Measurements from ENCODE around the gene LRRC8A.
"Not testable (repeated sequence)": the region's sequence is repeated elsewhere in the genome, so short reads cannot be mapped to it uniquely, and the experiment has no call there.

Gene LRRC8A

DNA sequence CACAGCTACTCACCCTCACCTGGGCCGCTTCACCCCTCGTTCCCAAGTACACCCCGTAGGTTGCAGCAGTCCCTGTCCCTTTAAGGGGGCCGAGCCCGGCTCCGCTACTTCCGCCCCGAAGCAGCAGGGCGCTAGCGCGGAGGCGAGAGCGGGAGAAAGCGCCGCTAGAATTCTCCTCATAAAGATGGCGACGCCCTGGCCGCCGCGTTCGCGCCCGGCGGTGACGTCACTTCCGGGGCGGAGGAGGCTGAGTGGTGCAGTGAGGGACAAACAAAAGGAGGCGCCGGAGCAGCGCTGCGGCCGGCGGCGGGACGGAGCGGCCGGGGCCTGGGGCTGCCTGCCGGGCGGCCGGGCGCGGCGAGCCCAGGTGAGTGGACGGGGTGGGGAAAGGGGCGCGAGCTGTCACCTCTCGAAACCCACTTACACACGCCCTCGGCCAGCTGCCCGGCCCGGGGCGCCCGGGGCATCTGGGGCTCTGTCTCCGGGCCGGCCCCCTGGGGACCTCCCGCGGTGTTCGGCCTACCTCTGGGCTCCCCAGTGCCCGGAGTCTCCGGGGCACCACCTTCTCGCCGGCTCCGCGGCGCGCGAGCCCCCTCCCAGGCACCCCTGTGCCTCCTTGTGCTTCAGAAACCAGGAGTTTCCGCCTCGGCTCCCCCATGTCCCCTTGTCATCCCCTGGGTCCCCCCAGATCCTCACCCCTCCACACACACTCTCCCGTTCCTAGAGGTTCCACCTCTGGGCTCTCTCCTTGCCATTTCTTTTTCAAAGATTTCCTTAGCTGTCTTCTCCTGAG lies at the start of gene LRRC8A, which contains the start of gene KYAT1:
Gene LRRC8A, plus strand, starts transcription at position 250 of the 793 bp plus-strand sequence. CDS start 25,032 bp downstream, outside the sequence.
Gene KYAT1, minus strand, starts transcription at position 67 of the 793 bp plus-strand sequence. CDS start 36,545 bp downstream, outside the sequence.
- peak; percentile 76 for FAIRE-seq

DNA sequence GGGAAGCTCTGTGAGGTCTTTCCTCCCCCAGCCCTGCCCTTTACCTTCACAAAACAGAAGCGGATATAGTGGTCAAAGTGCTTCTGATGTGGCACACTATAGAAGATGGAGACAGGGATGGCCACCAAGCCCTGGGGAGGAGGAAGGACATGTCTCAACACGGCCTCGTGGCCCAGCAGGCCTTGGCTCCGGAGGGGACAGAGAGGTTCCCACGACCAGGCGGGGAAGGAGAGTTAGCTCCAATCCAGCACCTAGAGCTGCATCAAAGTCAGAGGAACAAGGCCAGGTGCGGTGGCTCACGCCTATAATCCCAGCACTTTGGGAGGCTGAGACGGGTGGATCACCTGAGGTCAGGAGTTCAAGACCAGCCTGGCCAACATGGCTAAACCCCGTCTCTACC lies 48.2 kb upstream of the LRRC8A start:
- FAIRE-seq, result no peak

DNA sequence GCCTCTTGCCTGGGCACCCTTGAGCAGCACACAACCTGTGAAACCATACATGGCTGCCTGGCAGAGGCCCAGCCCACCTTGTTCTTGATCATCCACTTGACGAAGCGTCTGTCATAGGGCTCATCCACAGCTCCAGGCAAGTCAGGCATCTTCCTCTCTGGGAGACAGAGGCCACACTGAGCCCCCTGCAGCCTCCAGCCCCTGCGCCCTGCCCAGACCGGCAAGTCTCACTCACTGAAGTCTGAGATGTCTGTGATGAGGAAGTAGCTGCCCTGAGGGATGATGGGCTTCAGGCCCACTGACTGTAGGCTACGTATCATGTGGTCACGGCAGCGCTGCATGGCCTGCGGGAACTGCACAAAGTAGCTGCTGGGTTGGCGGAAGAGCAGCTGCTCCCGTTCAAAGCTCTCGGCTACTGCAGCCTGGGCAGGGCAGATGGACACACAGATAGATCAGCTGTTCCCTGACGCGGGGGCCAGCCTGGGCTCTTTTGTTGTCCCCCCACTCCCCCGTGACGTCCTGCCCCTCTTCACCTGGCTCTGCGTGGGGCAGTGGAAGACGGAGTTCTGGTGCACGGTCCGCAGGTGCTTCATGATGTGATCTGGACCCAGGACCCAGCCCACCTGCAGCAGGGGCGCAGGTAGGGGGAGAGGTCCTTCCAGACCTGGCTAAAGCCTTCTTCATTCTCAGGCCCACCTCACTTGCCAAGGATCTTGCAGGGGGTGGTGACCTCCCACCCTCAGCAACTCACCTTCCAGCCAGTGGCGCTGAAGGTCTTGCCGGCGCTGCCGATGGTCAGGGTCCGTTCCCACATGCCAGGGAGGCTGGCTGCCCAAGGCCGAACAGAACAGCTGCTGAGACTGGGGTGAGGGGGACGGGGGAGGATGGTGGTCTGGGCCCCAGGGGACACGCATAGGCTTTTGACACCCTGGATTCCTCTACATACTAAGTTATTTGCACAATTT lies 46.4 kb upstream of the LRRC8A start:
- FAIRE-seq, result no peak

DNA sequence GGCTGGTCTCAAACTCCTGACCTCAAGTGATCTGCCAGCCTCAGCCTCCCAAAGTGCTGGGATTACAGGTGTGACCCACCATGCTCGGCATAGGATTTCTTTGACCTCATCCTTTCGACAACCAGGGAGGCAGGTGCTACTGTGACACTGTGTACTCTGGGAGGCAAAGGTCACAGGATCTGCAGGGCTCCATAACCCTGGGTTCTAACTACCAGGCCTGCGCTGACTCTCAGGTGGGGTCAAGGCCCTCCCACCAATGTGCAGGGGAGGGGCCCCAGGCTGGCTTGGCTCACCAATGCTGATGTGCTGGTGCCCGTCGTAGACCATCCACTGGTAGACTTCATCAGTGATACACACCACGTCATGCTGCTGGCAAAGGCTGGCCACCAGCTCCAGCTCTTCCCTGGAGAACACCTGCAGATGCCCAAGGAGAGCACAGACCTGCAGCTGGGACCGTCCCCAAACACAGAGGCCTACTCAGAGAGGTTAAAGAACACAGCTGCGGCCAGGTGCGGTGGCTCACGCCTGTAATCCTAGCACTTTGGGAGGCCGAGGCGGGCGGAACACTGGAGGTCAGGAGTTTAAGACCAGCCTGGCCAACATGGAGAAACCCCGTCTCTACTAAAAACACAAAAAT lies 45.3 kb upstream of the LRRC8A start:
- no peak for FAIRE-seq

DNA sequence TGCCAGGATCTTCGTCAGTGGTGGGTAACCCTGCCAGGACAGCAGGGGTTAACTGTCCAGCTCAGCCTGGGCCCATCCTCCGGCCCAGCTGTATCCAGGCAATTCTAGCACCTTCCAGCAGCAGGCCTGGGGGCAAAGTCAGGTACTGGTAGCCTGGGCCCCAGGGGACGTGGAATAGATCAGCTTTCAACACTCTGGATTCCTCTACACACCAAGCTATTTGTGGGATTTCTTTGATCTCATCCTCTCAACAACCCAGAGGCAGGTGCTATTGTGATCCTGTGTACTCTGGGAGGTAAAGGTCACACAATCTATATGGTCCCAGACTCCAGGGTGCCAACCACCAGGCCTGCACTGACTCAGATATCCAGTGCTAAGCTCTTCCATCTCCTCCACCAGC lies 43.6 kb upstream of the LRRC8A start:
- no peak for FAIRE-seq

DNA sequence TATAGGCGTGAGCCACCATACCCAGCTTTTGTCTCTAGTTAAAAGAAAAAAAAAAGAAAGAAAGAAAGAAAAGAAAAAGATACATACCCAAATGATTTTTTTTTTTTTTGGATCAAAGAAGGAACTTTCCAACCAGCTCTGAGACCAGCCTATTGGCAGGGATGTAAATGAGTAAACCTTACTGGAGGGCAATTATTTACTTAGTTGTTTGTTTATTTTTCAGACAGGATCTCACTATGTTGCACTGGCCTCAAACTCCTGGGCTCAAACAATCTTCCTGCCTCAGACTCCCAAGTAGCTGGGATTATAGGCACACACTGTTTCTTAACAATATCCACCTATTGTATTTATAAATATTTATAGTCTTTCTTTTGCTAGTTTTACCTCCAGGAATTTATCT lies 41.4 kb upstream of the LRRC8A start:
- no peak for FAIRE-seq

DNA sequence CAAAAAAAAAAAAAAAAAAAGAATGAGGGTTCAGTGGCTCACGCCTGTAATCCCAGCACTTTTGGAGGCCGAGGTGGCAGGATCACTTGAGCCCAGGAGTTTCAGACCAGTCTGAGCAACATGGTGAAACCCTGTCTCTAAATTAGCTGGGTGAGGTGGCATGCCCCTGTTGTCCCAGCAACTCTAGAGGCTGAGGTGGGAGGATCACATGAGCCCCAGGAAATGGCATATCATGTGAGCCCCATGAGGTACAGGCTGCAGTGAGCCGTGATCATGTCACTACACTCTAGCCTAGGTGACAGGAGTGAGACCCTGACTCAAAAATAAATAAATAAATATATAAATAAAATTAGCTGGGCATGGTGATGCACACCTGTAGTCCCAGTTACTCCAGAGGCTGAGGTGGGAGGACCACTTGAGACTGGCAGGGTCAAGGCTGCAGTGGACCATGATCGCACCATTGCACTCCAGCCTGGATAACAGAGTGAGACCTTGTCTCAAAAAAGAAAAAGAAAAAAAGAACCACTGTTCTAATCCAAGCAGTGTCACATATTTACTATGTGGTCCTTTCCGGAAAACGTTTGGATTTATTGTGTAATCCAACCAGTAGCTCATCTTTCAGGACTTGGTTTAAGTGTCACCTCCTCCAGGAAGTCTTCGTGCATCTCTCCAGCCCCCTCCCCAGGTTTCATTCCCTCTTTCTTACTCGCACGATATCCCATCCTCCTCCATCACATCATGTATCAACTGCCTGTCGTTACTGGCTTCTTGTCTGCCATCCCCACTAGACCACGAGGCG lies 40.0 kb upstream of the LRRC8A start:
- no peak for FAIRE-seq

DNA sequence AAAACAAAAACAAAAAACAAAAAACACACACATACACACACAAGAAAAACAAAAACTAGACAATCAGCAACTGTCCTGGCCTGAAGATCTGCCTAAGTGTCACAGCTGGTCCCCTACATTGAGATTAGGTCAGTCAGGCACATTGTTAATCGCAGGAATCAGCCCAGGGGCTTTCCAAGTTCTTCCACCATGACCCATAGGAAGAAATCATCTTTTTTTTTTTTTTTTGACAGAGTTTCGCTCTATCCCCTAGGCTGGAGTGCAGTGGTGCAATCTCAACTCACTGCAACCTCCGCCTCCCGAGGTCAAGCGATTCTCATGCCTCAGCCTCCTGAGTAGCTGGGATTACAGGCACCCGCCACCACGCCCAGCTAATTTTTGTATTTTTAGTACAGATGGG lies 38.8 kb upstream of the LRRC8A start:
- FAIRE-seq, result not testable (repeated sequence)

DNA sequence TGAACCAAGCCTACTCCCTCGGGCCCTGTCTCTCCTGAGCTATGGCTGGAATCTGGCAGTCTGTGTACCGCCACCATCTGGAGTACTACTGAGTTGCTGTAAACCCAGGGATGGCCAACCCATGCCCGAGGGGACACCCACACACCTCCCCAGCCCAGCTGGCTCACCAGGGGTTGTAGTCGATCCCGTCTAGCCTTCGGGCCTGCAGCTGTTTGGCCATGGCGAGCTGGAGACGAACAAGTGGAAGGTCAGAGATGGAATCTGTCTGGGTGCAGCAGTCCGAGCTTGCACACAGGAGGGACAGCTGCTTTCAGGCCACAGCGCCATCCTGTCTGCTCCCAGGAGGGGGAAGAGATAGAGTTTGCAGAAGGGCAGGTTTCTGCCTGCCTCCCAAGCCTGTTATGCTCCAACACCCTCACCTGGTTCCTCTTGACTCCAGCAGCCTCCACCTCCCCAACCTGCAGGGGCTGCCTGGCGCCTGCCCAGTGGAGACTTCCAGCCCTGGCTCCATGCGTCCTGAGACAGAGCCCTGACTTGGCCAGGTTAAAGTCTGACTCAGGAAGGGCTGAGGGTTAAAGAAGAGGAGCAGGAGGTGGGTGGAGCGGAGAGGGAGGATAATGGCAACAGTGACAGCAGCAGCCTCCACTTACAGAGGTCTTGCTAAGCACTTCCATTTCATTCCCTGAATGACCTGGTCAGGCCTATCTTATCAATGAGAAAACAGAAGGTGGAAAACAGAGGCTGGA lies 36.6 kb upstream of the LRRC8A start:
- FAIRE-seq, result no peak

DNA sequence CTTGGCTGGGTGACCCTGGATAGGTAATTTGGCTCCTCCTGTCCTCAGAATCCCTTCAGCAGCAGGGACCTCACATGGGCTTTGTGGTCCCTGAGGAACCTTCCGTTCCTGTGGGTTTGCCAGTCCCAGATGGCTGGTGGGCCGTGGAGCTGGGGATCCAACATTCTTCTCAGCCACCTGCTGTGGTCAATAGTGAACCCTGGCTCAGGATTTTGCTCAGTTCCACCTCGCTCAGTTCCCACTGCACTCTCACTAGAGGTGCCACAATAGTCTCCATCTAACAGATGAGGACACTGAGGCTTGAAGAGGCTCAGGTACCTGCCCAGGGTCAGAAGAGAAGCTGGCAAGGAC lies 35.3 kb upstream of the LRRC8A start:
- no peak for FAIRE-seq

DNA sequence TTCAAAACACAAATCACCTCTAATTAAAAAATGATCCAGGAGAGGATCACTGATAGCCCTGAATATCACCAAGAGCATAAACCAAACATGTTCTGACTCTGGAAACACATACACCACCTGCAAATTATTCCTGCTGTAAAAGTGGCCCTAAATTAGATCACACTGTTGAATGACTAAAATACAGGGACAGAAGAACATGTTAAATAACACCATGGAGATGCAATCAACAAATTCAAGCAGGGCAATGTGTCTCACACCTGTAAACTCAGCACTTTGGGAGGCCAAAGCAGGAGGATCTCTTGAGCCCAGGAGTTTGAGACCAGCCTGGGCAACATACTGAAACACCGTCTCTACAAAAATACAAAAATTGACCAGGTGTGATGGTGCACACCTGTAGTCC lies 34.1 kb upstream of the LRRC8A start:
- FAIRE-seq, result no peak

DNA sequence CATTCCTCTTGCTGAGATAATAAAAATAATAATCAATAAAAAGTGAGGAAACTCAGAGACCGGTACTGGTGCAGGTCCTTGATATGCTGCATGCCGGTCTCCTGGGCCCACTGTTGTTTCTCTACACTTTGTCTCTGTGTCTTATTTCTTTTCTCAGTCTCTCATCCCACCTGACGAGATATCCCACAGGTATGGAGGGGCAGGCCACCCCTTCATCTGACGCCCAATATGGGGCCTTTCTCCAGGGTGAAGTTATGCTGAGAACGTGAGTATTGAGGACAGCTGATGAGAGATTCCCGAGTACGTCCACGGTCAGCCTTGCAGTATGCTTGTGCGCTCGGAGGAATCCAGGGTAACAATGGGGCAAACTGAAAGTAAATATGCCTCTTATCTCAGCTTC lies 30.9 kb upstream of the LRRC8A start:
- FAIRE-seq, result not testable (repeated sequence)

DNA sequence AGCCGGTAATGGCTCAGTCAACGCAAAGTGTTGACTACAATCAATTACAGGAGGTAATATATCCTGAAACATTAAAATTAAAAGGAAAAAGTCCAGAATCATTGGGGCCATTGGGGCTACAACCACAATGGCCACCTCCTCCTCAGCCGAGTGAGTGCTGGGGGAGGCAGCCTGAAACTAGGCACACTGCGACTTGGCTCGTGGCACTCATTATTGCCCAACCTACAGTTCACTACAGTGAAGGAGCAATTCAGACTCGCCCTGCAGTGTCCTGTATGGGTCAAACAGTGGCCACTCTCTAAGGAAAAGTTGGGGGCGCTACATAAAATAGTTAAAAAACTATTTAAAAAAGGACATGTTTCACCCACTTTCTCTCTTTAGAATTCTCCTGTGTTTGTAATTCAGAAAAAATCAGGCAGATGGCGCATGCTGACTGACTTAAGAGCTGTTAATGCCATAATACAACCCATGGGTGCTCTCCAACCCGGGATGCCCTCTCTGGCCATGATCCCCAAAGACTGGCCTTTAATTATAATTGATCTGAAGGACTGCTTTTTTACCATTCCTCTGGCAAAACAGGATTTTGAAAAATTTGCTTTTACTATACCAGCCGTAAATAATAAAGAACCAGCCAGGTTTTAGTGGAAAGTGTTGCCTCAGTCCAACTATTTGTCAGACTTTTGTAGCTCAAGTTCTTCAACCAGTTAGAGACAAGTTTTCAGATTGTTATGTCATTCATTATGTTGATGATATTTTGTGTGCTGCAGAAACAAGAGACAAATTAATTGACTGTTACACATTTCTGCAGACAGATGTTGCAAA lies 29.9 kb upstream of the LRRC8A start:
- peak; percentile 29 for FAIRE-seq

DNA sequence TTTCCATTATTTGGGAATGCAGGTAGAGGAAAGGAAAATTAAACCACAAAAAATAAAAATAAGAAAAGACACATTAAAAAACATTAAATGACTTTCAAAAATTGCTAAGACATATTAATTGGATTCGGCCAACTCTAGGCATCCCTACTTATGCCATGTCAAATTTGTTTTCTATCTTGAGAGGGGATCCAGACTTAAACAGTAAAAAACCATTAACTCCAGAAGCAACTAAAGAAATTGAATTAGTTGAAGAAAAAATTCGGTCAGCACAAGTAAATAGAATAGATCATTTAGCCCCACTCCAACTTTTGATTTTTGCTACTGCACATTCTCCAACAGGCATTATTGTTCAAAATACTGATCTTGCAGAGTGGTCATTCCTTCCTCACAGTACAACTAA lies 29.3 kb upstream of the LRRC8A start:
- not testable (repeated sequence) for FAIRE-seq

DNA sequence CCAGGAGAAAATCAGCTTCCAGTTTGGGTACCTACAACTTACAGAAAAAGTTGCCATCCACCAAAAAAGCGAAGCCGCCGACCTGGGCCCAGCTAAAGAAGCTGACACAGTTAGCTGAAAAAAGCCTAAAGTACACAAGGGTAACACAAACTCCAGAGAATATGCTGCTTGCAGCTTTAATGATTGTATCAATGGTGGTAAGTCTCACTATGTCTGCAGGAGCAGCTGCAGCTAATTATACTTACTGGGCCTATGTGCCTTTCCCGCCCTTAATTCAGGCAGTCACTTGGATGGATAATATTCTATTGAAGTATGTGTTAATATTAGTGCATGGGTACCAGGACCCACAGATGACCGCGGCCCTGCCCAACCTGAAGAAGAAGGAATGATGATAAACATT lies 27.5 kb upstream of the LRRC8A start:
- FAIRE-seq, result not testable (repeated sequence)

DNA sequence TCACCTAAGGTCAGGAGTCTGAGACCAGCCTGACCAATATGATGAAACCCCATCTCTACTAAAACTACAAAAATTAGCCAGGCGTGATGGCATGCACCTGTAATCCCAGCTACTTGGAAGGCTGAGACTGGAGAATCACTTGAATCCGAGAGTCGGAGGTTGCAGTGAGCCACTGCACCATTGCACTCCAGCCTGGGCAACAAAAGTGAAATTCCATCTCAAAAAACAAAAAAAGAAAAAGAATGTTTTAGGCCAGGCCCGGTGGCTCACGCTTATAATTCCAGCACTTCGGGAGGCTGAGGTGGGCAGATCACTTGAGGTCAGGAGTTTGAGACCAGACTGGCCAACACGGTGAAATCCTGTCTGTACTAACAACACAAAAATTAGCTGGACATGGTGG lies 23.5 kb upstream of the LRRC8A start:
- not testable (repeated sequence) for FAIRE-seq

DNA sequence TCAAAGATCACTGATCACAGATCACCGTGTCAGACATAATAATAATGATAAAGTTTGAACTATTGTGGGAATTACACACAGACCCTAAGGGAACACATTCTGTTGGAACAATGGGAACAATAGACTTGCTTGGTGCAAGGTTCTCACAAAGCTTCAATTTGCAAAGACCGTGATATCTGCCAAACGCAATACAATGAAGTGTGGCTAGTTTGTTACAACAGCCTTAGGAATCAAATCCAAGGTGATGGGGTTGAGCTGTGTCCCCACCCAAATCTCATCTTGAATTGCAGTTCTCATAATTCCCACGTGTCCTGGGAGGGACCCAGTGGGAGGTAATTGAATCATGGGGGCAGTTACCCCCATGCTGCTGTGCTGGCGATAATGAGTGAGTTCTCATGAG lies 21.0 kb upstream of the LRRC8A start:
- no peak for FAIRE-seq

DNA sequence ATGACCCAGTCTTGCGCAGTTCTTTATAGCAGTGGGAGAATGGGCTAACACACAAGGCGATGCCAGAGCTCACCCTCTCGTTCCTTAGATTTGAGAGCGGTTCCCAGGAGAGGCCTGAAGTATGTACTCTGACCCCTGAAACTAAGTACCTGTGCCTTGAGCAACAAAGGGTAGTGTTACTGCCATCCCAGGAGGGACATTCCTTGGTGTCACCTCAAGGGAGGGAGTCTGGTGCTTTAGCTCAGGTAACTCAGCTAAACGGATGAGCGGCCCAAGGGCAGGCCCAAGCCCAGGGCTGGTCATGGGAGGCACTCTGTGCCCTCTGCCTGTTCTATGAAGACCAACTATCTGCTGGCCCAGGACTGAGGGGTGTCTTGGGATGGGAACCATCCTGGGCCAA lies 20.4 kb upstream of the LRRC8A start:
- no peak for FAIRE-seq

DNA sequence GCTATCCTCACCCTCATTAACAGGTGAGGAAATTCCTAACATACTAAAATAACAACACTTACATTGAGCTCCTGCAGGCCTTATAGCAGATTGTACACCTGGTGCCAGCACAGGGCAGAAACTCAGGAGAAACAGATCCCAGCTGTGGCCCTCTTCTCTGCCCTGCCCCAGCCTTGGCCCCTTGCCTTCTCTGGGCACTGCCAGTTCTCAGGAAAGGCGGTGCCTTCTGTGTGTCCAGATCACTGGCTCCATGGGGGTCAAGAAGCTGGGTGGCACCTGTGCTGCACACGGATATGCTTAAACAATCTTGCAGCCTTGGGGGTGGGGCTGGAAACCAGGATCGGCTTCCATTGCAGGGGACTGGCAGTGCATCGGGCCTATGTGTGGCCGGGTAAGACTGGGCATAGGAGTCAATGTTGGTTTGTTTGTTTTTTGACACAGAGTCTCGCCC lies 19.5 kb upstream of the LRRC8A start:
- no peak for FAIRE-seq

DNA sequence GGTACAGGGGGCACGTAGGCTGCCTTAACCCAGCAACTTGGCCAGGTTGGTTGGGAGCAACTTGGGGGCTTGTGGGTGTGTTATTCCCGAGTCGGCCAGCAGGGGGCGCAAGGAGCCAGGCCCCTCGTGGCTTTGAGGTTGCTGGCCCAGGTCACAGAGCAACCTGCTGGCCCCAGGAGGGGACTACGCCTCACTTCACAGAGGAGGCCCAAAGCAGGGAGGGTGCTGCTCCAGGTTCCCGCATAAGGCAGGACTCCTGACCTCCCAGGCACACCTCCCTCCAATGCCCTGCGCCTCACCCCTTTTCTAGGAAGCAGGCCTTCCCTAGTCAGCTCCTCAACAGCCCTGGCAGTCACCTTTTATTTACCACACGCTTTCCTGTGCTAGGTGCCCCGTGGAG lies 18.3 kb upstream of the LRRC8A start:
- no peak for FAIRE-seq

Measured in endometrium (tissue), 2 donors.